Superior temporal gyrus (tissue), 1 donor: ENCODE results near the gene AIF1.

ENCODE experiments used
- DNase-seq: peaks from one replicate; pipeline ENCODE4 v3.0.0-alpha.2; 2016; ENCODE audit errors: extremely low spot score

Gene AIF1

DNA sequence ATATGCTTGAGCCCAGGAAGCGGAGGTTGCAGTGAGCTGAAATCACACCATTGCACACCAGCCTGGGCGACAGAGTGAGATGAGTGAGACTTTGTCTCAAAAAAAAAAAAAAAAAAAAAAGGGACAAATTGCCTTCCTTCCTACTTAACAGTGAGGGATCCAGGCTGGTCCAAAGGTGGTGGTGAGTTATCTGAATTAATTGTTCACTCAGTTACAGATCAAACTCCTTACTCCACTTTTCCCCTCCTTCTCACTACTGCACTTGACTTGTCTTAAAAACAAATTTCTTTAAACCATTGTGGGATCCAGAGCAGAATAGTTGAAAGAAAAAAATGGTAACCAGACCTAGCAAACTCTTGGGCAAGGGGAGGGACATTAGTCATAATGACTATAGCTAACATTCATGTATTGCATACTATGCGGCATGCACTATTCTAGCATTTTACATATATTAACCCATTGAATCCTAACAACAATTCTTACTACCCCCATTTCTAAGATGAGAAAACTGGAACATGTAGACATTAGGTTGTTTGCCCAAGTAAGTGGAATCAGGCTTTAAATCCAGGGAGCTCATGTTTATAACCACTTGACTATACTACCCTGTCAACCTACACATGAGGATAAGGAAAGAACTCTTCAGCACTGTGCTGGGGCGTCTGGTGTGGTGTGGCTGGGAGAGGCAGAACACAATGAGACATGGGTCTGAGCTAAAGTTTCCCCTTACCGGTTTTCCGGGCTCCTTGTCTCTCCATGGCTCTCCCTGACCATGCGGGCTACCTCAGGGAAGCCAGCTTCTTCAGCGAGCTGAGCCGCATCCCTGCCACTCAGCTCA lies 48.3 kb downstream of the AIF1 start:
- DNase-seq, result no peak

DNA sequence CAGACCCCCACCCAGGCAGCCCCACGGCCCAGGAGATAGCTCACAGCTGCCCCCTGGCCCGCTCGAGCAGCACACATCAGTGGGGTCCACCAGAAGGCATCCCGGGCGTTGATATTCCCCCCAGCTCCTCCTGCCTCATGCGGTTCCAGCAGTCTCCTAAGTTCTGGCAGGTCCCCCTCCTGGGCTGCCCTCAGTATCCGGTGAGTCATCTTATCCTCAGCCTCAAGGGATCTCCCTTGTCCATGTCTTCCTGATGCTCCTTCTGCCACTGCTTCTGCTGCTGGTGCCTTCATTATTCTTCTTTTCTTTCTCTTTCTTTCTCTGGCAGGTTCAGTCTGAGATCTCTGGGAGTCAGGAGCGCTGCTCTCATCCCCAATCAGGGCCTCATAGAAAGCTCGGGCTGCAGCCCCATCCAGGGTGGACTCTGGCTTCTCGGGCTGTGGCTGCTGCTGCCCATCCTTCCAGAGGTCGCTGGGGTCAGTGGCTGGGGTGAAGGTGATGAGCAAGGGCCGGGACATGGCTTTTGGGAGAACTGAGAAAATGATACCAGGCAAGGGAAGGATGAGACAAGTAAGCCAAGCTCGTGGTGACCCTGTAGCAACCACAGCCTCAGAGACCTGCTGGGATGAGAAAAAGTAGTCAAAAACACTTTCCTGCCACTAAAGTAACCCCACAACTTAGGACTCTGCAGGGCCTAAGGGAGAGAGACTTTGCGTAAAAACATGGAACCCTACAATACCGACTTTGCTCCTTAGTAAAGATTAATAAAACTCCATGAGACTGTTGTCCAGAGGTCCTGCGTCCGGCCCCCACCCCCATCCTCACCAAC lies 49.1 kb downstream of the AIF1 start:
- no peak for DNase-seq

DNA sequence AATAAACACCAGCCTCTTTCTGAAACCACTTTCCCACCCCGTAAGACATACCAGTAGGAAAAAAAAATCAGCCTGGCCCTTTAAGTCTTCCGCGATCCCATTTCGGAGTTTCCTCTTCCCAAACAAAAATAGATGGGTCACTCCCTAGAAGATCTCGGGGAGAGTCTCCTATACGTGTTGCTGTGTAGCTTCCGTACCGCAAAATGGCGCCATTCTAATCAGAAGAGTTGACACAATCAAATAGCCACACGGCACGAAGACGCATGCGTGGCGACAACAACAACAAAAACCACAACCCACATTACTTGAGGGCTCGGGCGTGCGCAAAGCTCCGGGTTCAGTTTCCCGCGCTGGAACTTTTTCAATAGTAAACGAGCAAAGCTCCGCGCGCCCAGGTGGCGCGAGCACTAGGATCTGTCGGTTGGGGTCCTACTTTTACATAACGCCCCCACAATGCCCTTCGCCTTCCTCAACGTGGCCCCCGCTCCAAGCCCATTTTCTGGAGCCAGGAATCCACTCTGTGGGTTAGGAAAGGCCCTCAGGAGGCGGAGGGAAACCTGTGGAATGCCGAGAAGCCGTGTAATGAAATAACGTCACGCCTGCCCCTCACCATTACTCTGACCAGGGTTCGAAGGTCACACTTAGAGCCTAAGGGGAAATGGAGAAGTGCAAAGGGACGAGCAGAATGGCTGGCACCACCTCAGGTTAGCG lies 49.9 kb downstream of the AIF1 start, which contains the start of gene GPANK1:
Gene GPANK1, minus strand, starts transcription at position 208 of the 711 bp plus-strand sequence. CDS start 519 bp downstream, outside the sequence.
- DNase-seq, result peak; percentile 98

DNA sequence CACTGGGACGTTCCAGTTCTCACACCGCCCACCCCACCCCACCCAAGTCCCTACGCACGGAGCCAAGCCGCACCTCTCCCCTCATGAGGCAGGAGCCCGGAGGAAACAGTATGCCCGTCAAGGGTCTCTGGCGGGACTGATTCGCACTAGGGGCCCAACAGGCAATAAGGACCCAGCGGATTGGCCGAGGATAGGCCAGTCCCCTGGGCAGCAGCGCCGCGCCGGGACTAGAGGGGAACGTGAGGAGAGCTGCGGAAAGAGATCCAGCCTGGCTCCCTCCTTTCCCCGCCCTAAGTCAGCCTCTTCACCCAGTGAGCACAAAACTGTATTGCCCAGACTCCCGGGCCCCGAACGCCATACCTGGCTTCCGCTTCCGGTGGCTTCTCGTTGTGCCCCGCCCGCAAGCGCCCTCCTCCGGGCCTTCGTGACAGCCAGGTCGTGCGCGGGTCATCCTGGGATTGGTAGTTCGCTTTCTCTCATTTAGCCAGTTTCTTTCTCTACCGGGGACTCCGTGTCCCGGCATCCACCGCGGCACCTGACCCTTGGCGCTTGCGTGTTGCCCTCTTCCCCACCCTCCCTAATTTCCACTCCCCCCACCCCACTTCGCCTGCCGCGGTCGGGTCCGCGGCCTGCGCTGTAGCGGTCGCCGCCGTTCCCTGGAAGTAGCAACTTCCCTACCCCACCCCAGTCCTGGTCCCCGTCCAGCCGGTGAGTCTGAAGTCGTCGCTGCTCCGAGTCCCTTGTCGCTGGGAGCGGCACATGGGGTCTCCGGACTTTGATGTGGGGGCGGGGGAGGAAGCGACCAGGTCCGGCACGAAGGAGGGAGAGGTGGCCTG lies 50.7 kb downstream of the AIF1 start, which contains the start of gene CSNK2B:
Gene CSNK2B, plus strand, starts transcription at position 580 of the 836 bp plus-strand sequence. CDS start 752 bp downstream, outside the sequence.
- DNase-seq, result peak; percentile 99

DNA sequence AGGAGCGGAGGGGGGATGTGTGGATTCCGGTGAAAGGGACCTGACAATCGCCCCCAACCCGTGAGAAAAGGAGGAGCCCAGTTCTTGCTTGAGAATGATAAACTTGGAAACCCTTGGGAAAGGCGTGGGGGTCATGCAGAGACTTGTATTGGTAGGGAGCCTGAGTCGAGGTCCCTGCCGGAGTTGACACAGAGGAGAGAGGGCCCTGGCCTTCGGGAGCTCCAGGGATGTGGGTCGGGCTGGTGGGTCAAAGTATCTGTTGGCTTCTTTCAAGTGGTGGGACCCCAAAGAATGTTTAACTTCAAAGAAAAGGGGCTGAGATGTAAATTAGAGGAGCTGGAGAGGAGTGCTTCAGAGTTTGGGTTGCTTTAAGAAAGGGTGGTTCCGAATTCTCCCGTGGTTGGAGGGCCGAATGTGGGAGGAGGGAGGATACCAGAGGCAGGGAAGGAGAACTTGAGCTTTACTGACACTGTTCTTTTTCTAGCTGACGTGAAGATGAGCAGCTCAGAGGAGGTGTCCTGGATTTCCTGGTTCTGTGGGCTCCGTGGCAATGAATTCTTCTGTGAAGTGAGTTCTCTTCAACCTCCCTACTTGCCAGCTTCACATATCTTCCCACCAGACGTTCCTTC lies 51.4 kb downstream of the AIF1 start:
- no peak for DNase-seq
